NB4 (cell line): ENCODE results near the gene BNIP1.

ENCODE experiments used
- MYC ChIP-seq: IDR thresholded peaks from 2 replicates; pipeline ENCODE4 v1.6.1; 2011; ENCODE audit warnings: low read depth, low read length
- POLR2A ChIP-seq: IDR thresholded peaks from 2 replicates; pipeline ENCODE4 v1.6.1; 2011; ENCODE audit warnings: mild to moderate bottlenecking; ENCODE audit not compliant: insufficient read length; ENCODE audit errors: extremely low read depth
- TF ChIP-seq, protein P1 (sequence below): IDR thresholded peaks from one replicate; pipeline ENCODE4 v1.5.1; 2012; ENCODE audit warnings: low read depth, low read length
- TF ChIP-seq, protein P2 (sequence below): IDR thresholded peaks from 2 replicates; pipeline ENCODE4 v1.6.1; 2011; ENCODE audit warnings: low read depth, low read length

DNA sequence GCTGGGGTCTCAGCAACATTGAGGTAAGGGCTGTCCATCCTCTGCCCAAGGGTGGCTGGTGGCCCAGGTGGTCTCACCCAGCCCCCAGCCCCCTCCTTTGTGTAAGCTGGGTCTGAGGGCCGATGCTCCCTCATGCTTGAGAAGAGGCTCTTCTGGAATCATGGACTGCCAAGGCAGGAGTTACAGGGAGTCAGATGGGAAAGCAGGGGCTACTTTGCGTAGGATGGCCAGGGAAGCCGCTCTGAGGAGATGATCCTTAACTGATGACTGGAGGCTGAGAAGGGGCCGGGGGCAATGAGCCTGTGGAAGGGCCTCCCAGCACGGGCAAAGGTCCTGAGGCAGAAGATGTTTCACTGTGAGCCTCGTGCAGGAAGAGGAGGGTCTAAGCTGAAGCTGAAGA lies 67.0 kb downstream of the BNIP1 start:
- TF ChIP-seq, protein P1, sequence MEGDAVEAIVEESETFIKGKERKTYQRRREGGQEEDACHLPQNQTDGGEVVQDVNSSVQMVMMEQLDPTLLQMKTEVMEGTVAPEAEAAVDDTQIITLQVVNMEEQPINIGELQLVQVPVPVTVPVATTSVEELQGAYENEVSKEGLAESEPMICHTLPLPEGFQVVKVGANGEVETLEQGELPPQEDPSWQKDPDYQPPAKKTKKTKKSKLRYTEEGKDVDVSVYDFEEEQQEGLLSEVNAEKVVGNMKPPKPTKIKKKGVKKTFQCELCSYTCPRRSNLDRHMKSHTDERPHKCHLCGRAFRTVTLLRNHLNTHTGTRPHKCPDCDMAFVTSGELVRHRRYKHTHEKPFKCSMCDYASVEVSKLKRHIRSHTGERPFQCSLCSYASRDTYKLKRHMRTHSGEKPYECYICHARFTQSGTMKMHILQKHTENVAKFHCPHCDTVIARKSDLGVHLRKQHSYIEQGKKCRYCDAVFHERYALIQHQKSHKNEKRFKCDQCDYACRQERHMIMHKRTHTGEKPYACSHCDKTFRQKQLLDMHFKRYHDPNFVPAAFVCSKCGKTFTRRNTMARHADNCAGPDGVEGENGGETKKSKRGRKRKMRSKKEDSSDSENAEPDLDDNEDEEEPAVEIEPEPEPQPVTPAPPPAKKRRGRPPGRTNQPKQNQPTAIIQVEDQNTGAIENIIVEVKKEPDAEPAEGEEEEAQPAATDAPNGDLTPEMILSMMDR, result no peak
- TF ChIP-seq, protein P2, sequence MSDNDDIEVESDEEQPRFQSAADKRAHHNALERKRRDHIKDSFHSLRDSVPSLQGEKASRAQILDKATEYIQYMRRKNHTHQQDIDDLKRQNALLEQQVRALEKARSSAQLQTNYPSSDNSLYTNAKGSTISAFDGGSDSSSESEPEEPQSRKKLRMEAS, result no peak
- no peak for TF ChIP-seq POLR2A
- TF ChIP-seq MYC, result no peak
